GM21825 (cell line): ENCODE measurements around the gene ARHGEF19.
"Not testable (repeated sequence)": the region's sequence is repeated elsewhere in the genome, so short reads cannot be mapped to it uniquely, and the experiment has no call there.

Source experiments
- ATAC-seq: cut with Tn5 transposase; IDR thresholded peaks from one replicate; pipeline ENCODE4 v1.9.1; 2021; ENCODE audit warnings: mild to moderate bottlenecking, moderate library complexity; ENCODE audit not compliant: unreplicated experiment

The ARHGEF19 gene

DNA sequence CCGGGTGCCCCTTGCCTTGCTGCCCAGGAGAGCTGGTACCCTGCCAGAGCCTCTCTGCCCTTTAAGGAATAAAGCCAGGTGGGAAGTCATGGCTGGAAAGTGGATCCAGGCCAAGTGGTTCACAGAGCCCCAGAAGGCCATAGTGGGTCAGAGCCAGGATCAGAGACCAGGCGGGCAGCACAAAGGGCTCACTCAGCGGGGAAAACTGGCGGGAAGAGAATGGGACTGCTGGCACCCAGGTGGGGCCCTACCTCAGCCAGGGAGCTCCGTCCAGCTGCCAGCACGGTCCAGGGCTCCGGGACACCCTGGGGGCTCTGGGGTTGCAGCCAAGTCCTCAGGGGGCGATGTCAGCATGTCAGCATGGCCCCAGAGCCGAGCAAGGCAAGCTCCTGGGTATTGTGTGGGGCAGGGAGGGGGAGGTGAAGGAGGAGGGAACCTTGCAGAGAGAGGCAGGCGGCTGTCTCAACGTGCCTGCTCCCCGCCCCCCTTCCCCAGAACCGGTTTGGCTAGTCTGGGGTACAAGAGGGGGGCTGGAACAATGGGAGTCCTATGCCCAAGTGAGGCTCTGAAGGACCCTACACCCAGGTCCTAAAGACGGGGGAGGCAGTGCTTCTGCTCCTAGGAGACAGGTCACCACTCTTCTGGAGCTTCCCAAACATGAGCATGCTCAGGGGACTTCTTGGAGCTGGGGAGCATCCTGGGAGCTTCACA, at the start of gene ARHGEF19:
TSS of gene ARHGEF19 (minus strand) at position 402 of the 711 bp plus-strand sequence. CDS start 3,598 bp downstream, outside the sequence.
- no peak for ATAC-seq

DNA sequence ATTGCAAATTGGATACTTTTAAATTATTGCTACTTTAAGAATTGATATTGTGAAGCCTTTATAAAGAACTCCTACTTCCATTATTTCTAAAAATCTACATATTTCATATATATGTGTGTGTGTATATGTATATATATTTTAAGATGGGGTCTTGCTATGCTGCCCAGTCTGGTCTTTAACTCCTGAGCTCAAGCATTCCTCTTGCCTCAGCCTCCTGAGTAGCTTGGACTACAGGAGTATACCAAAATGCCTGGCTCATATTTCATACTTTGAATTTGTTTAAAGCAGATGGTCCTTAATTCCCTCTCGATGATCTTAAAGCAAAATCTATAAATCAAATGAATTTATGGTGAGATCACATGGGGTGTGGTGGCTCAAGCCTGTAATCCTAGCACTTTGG, 49.6 kb upstream of the ARHGEF19 start:
- no peak for ATAC-seq

DNA sequence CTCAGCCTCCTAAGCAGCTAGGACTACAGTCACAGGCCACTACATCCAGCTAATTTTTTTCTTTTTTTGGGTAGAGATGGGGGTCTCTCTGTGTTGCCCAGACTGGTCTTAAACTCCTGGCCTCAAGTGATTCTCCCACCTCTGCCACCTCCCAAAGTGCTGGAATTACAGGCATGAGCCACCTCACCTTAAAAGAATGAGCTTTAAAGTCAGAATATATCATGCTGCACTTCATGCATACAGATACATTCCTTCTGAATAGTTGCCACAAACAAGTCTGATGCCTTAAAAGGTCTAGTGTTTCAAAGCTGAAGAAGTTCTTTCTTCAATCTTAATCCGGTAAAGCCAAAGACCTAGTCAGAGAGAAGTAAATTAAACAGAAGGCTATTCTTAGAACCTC, 48.4 kb upstream of the ARHGEF19 start:
- ATAC-seq: no peak

DNA sequence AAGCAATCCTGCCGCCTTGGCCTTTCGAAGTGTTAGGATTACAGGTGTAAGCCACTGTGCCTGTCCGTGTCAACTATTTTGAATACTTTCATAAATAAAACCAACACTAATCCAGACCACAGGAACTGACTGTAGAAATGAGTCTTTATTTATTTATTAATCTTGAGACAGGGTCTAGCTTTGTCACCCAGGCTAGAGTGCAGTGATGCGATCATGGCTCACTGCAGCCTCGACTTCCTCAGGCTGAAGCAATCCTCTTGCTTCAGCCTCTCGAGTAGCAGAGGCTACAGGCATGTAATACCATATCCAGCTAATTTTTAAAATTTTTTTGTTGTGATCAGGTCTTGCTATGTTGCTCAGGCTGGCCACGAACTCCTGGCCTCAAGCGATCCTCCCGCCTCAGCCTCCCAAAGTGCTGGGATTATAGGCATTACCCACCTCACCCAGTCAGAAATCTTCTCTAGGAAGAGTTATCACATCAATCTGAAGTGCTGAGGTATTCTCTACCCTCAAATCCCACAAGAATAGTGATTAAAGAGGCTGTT, 46.2 kb upstream of the ARHGEF19 start:
- no peak for ATAC-seq

DNA sequence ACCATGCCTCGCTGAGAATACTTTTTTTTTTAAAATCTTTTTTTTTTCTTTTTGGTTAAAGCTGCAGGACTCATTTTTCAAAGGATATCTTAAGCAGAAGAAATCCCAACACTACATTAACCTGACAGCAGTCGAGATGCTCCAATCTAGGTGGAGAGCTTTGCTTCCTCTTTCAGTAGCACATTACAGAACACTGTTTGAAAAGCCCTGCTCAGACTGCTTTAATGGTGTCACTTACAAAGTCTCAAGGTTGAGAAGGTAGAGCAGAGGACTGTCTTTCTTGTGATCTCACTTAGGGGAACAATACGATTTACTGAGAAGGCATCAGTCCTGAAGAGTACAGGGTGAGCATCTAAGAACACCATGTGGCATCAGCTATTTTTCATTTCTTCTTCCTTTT, 45.5 kb upstream of the ARHGEF19 start:
- ATAC-seq: no peak

DNA sequence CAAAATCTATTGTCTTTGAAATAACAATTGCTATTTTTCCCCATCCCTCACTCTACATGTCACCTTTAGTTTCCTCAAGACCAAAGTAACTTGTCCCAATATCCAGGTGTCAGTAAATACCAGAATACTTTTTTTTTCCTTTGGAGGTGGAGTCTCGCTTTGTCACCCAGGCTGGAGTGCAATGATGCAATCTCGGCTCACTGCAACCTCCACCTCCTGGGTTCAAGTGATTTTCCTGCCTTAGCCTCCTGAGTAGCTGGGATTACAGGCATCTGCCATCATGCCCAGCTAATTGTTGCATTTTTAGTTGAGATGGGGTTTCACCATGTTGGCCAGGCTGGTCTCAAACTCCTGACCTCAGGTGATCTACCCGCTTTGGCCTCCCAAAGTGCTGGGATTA, 45.1 kb upstream of the ARHGEF19 start:
- not testable (repeated sequence) for ATAC-seq

DNA sequence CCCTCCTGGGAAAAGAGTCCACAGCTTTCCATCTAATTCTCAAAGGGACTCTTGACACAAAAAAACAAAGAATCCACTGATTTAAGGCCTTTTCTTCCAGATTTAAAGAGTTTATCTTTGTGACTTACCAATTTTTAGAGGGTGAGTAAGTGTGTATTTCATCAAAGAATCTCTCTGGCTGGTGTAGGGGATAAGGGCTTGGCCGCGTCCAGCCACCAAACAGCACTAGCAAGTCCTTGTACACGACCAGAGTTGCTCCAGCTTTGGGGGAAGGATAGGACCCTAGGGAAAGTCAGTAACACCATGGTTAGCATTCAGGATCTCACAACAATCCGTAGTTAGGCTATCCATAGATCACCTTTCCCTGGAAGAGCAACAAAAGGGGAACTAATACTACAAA, 44.0 kb upstream of the ARHGEF19 start:
- no peak for ATAC-seq

DNA sequence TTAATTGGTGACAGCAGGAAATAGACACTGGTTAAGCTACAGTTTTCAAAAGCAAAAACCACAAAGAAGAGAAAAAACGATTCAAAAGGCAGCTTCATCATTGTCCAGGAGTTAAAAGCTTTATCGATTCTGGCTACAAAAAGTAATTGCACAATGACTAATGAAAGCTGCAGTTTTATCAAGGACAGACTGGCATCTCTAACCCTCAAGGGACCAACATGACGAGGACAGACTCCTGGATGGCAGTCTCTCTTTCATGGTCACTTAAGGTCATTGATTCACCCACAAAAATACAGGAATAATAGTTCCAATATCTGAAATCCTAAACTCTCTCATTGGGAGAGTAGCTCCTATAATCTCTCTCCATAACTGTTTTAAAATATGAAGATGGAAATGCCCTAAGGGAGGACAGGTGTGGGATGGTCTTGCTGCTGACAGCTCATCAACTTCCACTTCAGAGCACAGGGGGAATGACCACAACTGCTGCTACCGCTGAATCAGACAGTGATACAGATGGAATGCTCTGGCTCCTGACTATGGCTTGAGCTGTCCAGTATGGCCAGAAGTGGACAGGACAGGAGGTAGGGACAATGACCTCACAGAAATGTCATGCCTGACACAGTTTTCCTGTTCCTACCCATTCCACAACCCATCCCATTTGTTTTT, 41.9 kb upstream of the ARHGEF19 start:
- no peak for ATAC-seq

DNA sequence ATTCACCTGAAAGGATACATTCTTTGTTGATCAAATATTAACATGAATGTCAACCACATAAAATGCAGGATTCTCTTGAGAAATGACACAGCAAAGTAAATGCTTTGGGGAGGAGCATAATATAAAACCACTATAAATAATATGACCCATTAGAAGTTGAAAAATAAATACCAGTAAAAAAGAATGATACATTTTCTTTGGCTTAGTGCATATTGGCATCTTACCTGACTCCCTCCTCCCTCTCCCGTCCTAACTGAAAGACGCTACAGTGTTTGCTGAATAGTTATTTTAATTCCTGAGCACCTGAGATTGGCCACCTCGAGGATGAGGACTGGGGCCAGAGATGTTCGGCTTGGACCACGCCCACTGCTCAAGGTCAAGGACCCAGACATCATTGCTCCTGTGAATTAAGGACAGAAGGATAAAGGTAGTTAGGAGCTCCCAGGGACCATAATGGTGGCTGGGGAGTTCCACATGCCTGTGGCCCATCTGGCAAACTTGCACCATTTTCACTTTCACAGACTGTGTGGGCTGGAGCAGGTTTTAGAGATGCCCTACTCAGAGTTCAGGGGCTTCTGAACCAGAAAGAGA, 41.0 kb upstream of the ARHGEF19 start:
- no peak for ATAC-seq

DNA sequence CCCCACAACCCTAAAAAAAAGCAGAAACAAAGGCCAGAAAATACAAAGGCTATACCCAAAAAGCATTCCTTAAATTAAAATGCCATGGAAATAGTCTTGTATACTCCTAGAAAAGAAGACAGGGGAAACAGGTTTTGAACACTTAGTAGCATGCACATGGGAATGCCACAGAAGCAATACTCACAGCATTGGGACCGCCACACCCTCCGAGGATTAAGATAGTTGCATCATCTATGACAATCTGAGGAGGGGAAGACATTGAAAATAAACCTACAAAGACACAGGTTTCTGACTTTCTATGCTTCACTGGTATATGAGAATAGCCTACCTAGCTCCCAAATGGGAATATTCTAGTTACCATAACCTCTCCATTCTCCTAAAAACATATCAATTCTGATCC, 40.5 kb upstream of the ARHGEF19 start:
- no peak for ATAC-seq

DNA sequence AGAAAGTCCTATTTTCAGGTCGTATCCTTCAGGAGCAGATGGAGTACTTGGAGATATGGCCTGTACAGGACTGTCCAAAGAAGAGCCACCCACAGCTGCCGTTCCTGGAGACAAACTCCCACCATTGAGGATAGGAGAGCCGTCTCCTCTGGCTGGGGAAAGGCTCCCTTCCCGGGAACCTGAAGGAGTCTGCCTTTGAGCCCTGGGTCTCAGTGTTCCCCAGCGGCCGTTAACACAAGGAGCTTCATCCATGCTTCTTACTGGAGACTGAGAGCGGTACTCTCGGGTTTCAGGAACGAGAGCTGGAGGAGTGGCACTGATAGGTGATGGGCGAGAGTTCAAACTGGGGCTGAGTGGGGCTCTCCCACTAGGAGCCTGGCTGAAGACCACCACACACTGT, 38.9 kb upstream of the ARHGEF19 start:
- ATAC-seq: no peak

DNA sequence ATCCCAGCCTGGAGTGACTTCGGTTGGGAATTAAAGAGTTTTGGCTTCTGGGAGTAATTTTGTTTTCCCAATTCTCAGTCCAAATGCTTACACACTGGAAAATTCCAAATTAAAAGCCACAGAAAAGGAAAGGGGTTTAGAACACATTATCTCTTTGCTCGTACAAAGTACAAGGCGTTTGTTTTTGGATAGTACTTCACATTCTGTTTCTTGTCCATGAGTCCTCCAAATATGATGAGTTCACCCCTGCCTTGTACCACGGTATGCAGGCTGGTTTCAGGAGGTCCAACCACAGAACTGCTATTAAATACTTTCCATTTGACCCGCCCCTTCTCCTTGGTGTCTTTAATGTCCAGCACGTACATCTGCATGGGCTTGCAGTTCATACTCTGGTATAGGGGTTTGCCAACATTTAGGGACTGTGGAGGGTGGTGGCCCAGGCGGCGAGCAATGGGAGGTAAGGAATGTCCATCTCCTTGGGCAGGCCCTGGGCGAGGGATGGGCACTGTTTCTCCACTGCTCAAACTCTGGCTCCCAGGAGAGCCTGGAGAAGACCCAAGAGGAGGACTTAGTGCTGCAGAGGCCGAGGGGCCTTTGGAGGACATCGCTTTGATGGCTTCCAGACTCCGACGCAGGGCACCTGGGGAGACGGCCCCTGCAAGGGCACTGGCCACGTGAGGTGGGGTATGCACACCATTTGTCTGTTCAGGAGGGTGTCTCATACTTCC, 38.2 kb upstream of the ARHGEF19 start:
- ATAC-seq: no peak

DNA sequence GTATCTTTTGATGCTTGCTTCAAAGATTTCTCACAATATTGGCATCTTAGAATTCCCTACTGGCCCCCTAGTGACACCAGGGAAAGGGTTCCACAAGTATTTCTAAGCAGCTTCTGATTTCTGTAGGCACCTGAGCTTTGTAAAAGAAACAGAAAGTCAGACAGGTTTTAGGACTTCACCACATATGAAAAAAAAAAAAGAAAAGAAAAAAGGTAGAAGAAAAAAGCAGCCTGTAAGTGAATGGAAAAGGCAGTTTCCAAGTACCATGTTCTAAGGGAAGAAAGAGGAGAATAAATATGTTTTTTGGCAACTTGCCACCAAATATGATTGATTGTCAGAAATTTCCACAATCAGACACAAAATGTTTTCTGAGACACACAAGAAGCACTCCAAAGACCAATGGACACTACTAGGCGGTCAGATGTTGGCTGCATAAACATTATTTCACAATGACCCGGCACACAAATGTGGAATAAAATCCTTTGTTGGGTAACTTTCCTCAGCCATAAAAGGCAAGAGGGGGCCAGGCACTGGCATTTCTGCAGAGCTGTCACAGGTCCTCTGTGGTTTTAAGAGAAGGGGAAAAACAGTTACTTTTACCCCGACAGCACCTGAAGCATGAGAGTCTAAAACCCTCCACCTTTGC, 37.3 kb upstream of the ARHGEF19 start:
- no peak for ATAC-seq

DNA sequence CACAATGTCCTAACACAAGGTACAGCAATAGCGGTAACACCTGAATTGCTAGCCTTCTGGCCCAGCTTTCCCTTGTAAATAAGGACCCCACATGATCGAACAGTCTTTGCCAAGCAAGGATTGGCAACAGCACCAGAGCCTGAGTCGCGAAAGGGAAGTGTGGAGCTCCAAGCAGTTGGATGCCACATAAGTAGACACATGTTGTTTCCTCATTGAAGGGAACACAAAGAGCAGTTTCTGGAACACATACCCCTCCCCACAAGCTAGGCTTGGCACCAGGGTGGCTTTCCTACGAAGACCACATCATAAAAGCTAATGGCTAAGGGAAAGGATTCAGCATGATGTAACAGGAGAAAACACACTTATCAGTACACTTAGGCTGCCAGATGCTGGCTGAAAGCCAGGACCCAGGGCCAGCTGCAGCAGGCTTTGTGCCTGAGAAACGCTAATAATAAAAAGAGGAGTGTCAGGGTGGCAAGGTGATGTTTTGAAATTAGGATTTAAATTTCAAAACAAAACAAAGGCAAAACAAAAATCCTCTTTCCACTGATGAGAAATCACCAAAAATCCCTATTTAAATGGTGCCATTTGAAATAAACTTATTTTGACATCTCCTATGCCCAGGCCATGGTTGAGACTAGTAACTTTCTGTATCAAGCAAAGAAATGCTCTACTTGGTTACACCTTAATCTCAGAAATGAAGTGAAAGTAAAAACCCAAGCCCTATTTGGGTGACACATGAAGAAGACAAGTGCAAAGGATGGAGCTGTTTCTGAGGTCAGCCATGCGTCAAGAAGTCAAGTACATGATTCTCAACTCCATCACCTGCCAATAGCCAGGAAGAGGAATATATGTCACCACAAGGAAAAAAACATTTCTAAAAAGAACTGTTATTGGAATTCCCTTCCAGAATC, 36.4 kb upstream of the ARHGEF19 start:
- no peak for ATAC-seq

DNA sequence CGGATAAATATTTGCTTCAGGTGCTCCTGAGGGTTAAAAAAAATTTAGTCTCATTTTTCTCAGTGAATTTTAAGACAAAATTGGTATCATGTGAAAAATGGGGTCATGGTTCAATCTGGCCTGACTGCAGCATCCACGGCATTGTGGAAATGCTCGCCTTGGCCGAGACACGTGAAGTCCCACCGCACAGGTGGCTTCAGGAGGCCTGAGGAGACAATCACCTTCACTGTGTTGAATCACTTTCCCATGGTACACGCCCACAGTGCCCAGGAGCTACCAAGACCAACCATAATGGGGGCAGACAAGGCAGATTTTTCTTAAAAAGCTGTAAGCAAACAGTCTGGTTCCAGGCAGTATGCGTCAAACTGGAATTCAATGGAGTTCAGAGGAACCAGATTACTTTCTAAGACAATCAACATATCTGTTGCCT, 35.6 kb upstream of the ARHGEF19 start:
- ATAC-seq: no peak

DNA sequence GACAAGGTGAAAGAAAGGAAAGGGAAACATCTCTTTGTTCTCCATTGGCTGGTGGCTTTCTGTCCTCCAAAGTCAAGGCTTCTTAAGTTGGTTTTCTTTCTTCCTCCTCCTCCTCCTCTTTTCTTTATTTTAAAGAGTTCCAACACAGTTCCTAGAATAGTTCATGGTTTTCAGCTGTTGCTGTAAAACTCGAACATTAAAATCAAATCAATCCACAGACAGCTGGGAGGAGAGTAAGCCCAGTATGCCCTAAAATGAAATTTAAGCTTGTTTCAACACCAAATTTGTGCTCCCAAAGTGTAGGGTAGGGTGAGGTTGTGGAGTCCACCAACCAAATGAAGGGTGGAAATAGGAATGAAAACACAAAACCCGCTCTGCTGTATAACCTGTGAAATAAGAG, 35.0 kb upstream of the ARHGEF19 start:
- no peak for ATAC-seq

DNA sequence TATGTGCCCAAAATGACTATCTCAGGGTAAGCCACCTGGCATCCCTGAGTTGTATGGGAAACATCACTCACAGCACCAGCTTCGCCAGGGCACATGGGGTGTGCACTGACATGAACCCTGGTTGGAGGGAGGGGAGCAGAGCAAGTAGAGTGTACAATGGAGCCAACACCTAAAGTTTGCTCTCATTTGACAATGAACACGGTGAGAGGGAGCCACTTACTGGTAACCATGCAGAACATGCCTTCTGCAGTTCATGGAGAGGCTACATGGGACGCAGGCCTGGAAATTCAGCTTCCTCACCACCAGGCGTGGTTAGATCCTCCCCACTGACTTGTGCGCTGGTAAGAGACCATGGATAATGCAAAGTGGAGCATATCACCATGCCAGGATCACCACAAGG, 34.5 kb upstream of the ARHGEF19 start:
- ATAC-seq: no peak

DNA sequence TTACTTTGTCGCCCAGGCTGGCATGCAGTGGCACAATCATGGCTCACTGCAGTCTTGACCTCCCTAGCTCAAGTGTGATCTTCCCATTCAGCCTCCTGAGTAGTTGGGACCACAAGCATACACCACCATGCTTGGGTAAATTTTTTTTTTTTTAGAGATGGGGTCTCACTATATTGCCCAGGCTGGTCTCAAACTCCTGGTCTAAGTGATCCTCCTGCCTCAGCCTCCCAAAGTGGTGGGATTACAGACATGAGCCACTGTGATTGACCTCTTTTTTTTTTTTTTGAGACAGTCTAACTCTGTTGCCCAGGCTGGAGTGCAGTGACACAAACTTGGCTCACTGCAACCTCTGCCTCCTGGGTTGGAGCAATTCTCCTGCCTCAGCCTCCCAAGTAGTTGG, 33.8 kb upstream of the ARHGEF19 start:
- not testable (repeated sequence) for ATAC-seq

DNA sequence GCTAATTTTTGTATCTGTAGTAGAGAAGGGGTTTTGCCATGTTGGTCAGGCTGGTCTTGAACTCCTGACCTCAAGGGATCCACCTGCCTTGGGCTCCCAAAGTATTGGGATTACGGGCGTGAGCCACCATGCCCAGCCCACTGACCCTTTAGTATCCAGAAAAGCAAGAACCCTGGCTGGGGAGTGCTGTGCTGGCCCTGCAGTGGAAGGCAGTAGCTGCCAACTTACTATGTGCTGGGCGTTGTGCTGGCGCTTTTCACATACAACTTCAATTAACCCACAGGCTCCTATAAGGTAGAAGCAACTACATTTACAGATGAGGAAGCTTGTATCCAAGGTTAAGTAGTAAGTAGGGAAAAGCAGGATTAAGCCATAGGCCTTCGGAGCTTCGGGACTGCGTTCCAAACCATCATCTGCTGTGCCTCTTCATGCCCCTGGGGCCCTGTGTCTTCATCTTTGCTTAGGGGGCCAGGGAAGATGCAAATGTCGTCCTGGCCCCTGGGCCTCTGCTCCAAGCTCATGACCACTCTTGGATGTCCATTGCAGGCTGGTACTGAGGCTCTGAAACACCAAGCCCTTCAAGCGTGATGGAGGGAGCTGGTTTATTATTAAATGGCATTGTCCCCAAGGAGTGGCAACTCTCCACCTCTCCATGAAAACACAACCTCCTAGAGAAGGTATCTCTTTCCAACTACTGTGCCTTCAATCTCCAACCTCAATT, 33.2 kb upstream of the ARHGEF19 start:
- ATAC-seq: no peak
